ENCODE data around the gene IDI2. TPM values are rescaled to one million over a fixed set of nuclear protein-coding genes. Genes with fewer than 3 reads are reported as not detected.
"Not testable (repeated sequence)": the region's sequence is repeated elsewhere in the genome, so short reads cannot be mapped to it uniquely, and the experiment has no call there.

The IDI2 gene
- total RNA-seq, 1 experiment from 2014 or later: not detected

- in situ Hi-C loops (cut with HindIII; ENCODE audit: low sequenced_read_pairs): no loop called here
- no peak for DNase-seq (ENCODE audit: low spot score)
Measured at GRCh38 chr10:1019362-1019761, 6.3 kb downstream of the IDI2 start.

- in situ Hi-C loops (cut with HindIII; ENCODE audit: low sequenced_read_pairs): no loop called here
- DNase-seq (ENCODE audit: low spot score): no peak
Measured at GRCh38 chr10:1015688-1016087, 10.0 kb downstream of the IDI2 start.

GRCh38 chr10:1011696-1012095 lies 14.0 kb downstream of the IDI2 start:
- no peak for DNase-seq (ENCODE audit: low spot score)
- in situ Hi-C loops (cut with HindIII; ENCODE audit: low sequenced_read_pairs): no loop called here

GRCh38 chr10:1010703-1011102 lies 15.0 kb downstream of the IDI2 start:
- no peak for DNase-seq (ENCODE audit: low spot score)
- in situ Hi-C loops (cut with HindIII; ENCODE audit: low sequenced_read_pairs): no loop called here

- in situ Hi-C loops (cut with HindIII; ENCODE audit: low sequenced_read_pairs); DNase-seq (ENCODE audit: low spot score): not testable (repeated sequence)
Measured at GRCh38 chr10:1009947-1010346, 15.7 kb downstream of the IDI2 start.

- no peak for DNase-seq (ENCODE audit: low spot score)
- in situ Hi-C loops (cut with HindIII; ENCODE audit: low sequenced_read_pairs): no loop called here
Measured at GRCh38 chr10:1009071-1009494, 16.6 kb downstream of the IDI2 start.

- DNase-seq (ENCODE audit: low spot score): no peak
- in situ Hi-C loops (cut with HindIII; ENCODE audit: low sequenced_read_pairs): no loop called here
Measured at GRCh38 chr10:1007583-1007982, 18.1 kb downstream of the IDI2 start.

- in situ Hi-C loops (cut with HindIII; ENCODE audit: low sequenced_read_pairs): no loop called here
- no peak for DNase-seq (ENCODE audit: low spot score)
Measured at GRCh38 chr10:1006573-1006972, 19.1 kb downstream of the IDI2 start.

- in situ Hi-C loops (cut with HindIII; ENCODE audit: low sequenced_read_pairs): no loop called here
- no peak for DNase-seq (ENCODE audit: low spot score)
Measured at GRCh38 chr10:1003884-1004670, 21.6 kb downstream of the IDI2 start.

GRCh38 chr10:1002425-1003006 lies 23.1 kb downstream of the IDI2 start:
- no peak for DNase-seq (ENCODE audit: low spot score)
- in situ Hi-C loops (cut with HindIII; ENCODE audit: low sequenced_read_pairs): no loop called here

GRCh38 chr10:997266-998022 lies 28.2 kb downstream of the IDI2 start:
- in situ Hi-C loops (cut with HindIII; ENCODE audit: low sequenced_read_pairs): no loop called here
- no peak for DNase-seq (ENCODE audit: low spot score)

- in situ Hi-C loops (cut with HindIII; ENCODE audit: low sequenced_read_pairs): no loop called here
- DNase-seq (ENCODE audit: low spot score): no peak
Measured at GRCh38 chr10:996031-996430, 29.6 kb downstream of the IDI2 start.

- no peak for DNase-seq (ENCODE audit: low spot score)
- in situ Hi-C loops (cut with HindIII; ENCODE audit: low sequenced_read_pairs): no loop called here
Measured at GRCh38 chr10:995559-995926, 30.1 kb downstream of the IDI2 start.

- in situ Hi-C loops (cut with HindIII; ENCODE audit: low sequenced_read_pairs): no loop called here
- no peak for DNase-seq (ENCODE audit: low spot score)
Measured at GRCh38 chr10:994836-995558, 30.7 kb downstream of the IDI2 start.

GRCh38 chr10:992871-993270 lies 32.8 kb downstream of the IDI2 start:
- in situ Hi-C loops (cut with HindIII; ENCODE audit: low sequenced_read_pairs): no loop called here
- DNase-seq (ENCODE audit: low spot score): no peak

- DNase-seq (ENCODE audit: low spot score): no peak
- in situ Hi-C loops (cut with HindIII; ENCODE audit: low sequenced_read_pairs): no loop called here
Measured at GRCh38 chr10:992467-992866, 33.2 kb downstream of the IDI2 start.

GRCh38 chr10:990808-991207 lies 34.9 kb downstream of the IDI2 start:
- DNase-seq (ENCODE audit: low spot score): no peak
- in situ Hi-C loops (cut with HindIII; ENCODE audit: low sequenced_read_pairs): no loop called here

GRCh38 chr10:988667-989545 lies 36.8 kb downstream of the IDI2 start:
- DNase-seq (ENCODE audit: low spot score): no peak
- in situ Hi-C loops (cut with HindIII; ENCODE audit: low sequenced_read_pairs): loop anchor here (10.0 kb wide), 1 partner anchor 144 kb away; no protein-coding TSS in a partner anchor
